Fibroblast of lung (primary cell): ENCODE results near the gene TAOK1.
"Not testable (repeated sequence)": the region's sequence is repeated elsewhere in the genome, so short reads cannot be mapped to it uniquely, and the experiment has no call there.

Experiments used
- CTCF ChIP-seq, 2 donors: IDR thresholded peaks in 1 of 2; conservative IDR thresholded peaks in 1 of 2; 1 replicate in 1 of 2; 2 replicates in 1 of 2; pipeline ENCODE4 v1.5.1; 2011 to 2012; ENCODE audit warnings: low read length in 2 of 2, control low read depth in 1 of 2, inconsistent platforms in 1 of 2, low read depth in 1 of 2, mild to moderate bottlenecking in 1 of 2
- EZH2 ChIP-seq: IDR thresholded peaks from 2 replicates; pipeline ENCODE4 v1.5.1; 2012; ENCODE audit warnings: low read length, control low read depth, mild to moderate bottlenecking; ENCODE audit errors: missing control alignments

DNA sequence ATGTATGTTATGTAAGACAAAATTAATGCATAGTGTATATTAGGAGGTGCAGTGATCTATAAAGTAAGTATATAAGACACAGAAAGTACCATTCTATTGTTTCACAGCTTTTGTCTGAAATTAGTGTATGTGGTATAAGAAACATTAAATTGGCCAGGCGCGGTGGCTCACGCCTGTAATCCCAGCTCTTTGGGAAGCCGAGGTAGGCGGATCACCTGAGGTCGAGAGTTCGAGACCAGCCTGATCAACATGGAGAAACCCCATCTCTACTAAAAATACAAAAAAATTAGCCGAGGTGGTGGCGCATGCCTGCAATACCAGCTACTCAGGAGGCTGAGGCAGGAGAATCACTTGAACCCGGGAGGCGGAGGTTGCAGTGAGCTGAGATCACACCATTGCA lies 44.7 kb upstream of the TAOK1 start:
- TF ChIP-seq CTCF (conservative IDR thresholded peaks at IDR 0.05 in 1 of 2, IDR thresholded peaks at IDR 0.05 in 1 of 2; ENCODE audit: low read depth in 1 of 2, low read length in 2 of 2); EZH2: not testable (repeated sequence)
